ENCODE measurements around the gene PYGO2.

Gene PYGO2

GRCh38 chr1:154943649-154944400 is 17.8 kb downstream of the PYGO2 start:
- DNase-seq (ENCODE audit: low read depth in 2 of 2) = no peak

- no peak for DNase-seq (ENCODE audit: low read depth in 2 of 2)
These were observed 20.1 kb downstream of the PYGO2 start for GRCh38 chr1:154941333-154942013.

- no peak for DNase-seq (ENCODE audit: low read depth in 2 of 2)
These were observed 20.9 kb downstream of the PYGO2 start for GRCh38 chr1:154940651-154941194.

GRCh38 chr1:154940213-154940560 is 21.4 kb downstream of the PYGO2 start:
- no peak for DNase-seq (ENCODE audit: low read depth in 2 of 2)

GRCh38 chr1:154938604-154939399 is 22.8 kb downstream of the PYGO2 start:
- DNase-seq (ENCODE audit: low read depth in 2 of 2) = no peak

GRCh38 chr1:154937988-154938386 is 23.6 kb downstream of the PYGO2 start:
- DNase-seq (ENCODE audit: low read depth in 2 of 2) = no peak

- peak; percentile 78 to 79 for DNase-seq (ENCODE audit: low read depth in 2 of 2)
These were observed 24.2 kb downstream of the PYGO2 start for GRCh38 chr1:154937085-154937987.

GRCh38 chr1:154936555-154937084 is 25.0 kb downstream of the PYGO2 start, which contains the start of gene PMVK:
TSS of gene PMVK (minus strand) at chr1:154936719. CDS start at chr1:154936685, 34 bp downstream.
- DNase-seq (ENCODE audit: low read depth in 2 of 2) = peak; percentile 90 to 93

- DNase-seq (ENCODE audit: low read depth in 2 of 2) = no peak
These were observed 25.6 kb downstream of the PYGO2 start for GRCh38 chr1:154935749-154936554.

GRCh38 chr1:154934358-154934948 is 27.1 kb downstream of the PYGO2 start:
- DNase-seq (ENCODE audit: low read depth in 2 of 2) = no peak

GRCh38 chr1:154931940-154932487 is 29.6 kb downstream of the PYGO2 start:
- no peak for DNase-seq (ENCODE audit: low read depth in 2 of 2)

- no peak for DNase-seq (ENCODE audit: low read depth in 2 of 2)
These were observed 35.4 kb downstream of the PYGO2 start for GRCh38 chr1:154926201-154926600.

- DNase-seq (ENCODE audit: low read depth in 2 of 2) = no peak
These were observed 36.0 kb downstream of the PYGO2 start for GRCh38 chr1:154925335-154926170.

GRCh38 chr1:154923695-154924094 is 37.9 kb downstream of the PYGO2 start:
- DNase-seq (ENCODE audit: low read depth in 2 of 2) = no peak

GRCh38 chr1:154913273-154913672 is 48.3 kb downstream of the PYGO2 start:
- DNase-seq (ENCODE audit: low read depth in 2 of 2) = no peak

GRCh38 chr1:154912755-154913154 is 48.8 kb downstream of the PYGO2 start:
- no peak for DNase-seq (ENCODE audit: low read depth in 2 of 2)

- DNase-seq (ENCODE audit: low read depth in 2 of 2) = no peak
These were observed 49.7 kb downstream of the PYGO2 start for GRCh38 chr1:154911691-154912550.

Data from activated CD8-positive, alpha-beta memory T cell treated with anti-CD3 and anti-CD28 coated beads for 4 hours (primary cell).